Muscle of leg (tissue), 11 donors: Measurements from ENCODE around the gene C11orf54. TPM values are rescaled to one million over a fixed set of nuclear protein-coding genes. Genes with fewer than 3 reads are reported as not detected.
A peak's percentile ranks its signal among the peaks of the same experiment; 100 is the strongest.

ENCODE experiments used
- DNase-seq: peaks from one replicate; pipeline ENCODE4 v3.0.0; 2013
- H3K27ac ChIP-seq: one replicate; pipeline ENCODE4 v1.5.1; 2013; ENCODE audit warnings: mild to moderate bottlenecking, low read length, control low read depth
- H3K27me3 ChIP-seq: one replicate; pipeline ENCODE4 v1.6.1; 2013; ENCODE audit warnings: low read length; ENCODE audit not compliant: control insufficient read depth, insufficient read depth
- H3K36me3 ChIP-seq: one replicate; pipeline ENCODE4 v1.6.1; 2013; ENCODE audit warnings: low read length; ENCODE audit not compliant: control insufficient read depth, insufficient read depth
- H3K4me1 ChIP-seq: one replicate; pipeline ENCODE4 v1.6.1; 2013; ENCODE audit warnings: low read length; ENCODE audit not compliant: control insufficient read depth, insufficient read depth
- H3K4me3 ChIP-seq: one replicate; pipeline ENCODE4 v1.5.1; 2013; ENCODE audit warnings: low read length, control low read depth
- H3K9me3 ChIP-seq: replicated peaks from 2 replicates; pipeline ENCODE4 v1.6.1; 2013; ENCODE audit warnings: low read depth, low read length; ENCODE audit not compliant: control insufficient read depth
- WGBS: methylation state at CpG from one replicate; pipeline ENCODE4 v1.1.5; 2013; ENCODE audit warnings: missing lambda C conversion rate; ENCODE audit not compliant: insufficient coverage; 5-methylcytosine and 5-hydroxymethylcytosine counted together
- polyA plus RNA-seq, 8 donors: library from polyadenylated mRNA; unstranded; fragments of 120-200 nt; gene quantifications; one replicate each; pipeline versions ENCODE4 v1.2.1 to v1.2.3, GENCODE V29; 2013; ENCODE audit warnings: inconsistent platforms in 1 of 8, low replicate concordance in 1 of 8; ENCODE audit not compliant: insufficient read length in 8 of 8, insufficient read depth in 1 of 8
- total RNA-seq: library from RNA; stranded (reverse); fragments of 120-200 nt; gene quantifications from one replicate; pipeline ENCODE4 v1.2.4, GENCODE V29; 2013

The C11orf54 gene
- total and polyA plus RNA-seq, 9 donors: 27.6 to 41.1 (median 35.0) TPM

DNA sequence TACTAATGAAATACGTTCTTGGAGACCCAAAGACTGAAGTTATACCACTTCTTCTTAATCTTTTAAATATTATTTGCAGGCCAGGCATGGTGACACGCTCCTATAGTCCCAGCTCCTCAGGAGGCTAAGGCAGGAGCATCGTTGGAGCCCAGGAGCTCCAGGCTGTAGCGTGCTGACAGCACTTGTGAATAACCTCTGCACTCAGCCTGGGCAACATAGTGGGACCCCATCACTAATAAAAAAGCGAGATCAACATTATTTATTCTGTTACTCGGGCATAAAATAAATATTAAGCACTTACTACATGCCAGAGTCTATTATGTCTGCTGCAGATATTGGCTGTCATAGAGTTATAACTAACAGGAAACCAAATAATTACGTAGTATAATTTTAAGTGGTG, 41.9 kb downstream of the C11orf54 start:
- WGBS: 67% methylated on average over 2 of the region's 7 CpGs
- peaks cover 7% of the 10 kb centered on the region for H3K4me1 ChIP-seq
- peak overlapping the region; percentile 99 for H3K27ac ChIP-seq

DNA sequence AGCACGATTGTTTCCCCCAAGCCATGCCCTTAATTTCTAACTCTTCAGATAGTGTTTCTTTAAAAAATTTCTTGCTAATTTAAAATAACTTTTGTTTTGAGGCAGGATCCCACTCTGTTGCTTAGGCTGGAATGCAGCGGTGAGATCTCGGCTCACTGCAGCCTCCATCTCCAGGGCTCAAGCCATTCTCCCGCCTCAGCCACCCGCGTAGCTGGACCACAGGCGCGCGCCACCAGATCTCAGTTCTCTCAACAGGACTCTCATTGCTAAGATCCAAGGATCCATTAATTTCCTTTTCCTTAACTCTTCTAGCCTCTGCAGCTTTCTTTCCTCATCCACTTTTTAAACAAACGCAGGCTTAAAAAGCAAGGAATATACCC, 42.3 kb downstream of the C11orf54 start:
- no peaks in the 10 kb centered on the region for H3K9me3 ChIP-seq
- H3K36me3 ChIP-seq: peaks cover 8% of the 10 kb centered on the region
- no peaks in the 10 kb centered on the region for H3K27me3 ChIP-seq
- peak overlapping the region; percentile 99 for H3K27ac ChIP-seq
- H3K4me1 ChIP-seq: peaks cover 7% of the 10 kb centered on the region
- WGBS: 0% methylated on average over 6 of the region's 10 CpGs
- DNase-seq: no peak
- peak overlapping the region; percentile 99 for H3K4me3 ChIP-seq

More for the DNA sequence above, 41.9 kb downstream of the C11orf54 start:
- H3K27me3 ChIP-seq: no peaks in the 10 kb centered on the region
- DNase-seq: no peak
- no peaks in the 10 kb centered on the region for H3K9me3 ChIP-seq
- H3K36me3 ChIP-seq: peaks cover 6% of the 10 kb centered on the region
- H3K4me3 ChIP-seq: peak overlapping the region; percentile 99

DNA sequence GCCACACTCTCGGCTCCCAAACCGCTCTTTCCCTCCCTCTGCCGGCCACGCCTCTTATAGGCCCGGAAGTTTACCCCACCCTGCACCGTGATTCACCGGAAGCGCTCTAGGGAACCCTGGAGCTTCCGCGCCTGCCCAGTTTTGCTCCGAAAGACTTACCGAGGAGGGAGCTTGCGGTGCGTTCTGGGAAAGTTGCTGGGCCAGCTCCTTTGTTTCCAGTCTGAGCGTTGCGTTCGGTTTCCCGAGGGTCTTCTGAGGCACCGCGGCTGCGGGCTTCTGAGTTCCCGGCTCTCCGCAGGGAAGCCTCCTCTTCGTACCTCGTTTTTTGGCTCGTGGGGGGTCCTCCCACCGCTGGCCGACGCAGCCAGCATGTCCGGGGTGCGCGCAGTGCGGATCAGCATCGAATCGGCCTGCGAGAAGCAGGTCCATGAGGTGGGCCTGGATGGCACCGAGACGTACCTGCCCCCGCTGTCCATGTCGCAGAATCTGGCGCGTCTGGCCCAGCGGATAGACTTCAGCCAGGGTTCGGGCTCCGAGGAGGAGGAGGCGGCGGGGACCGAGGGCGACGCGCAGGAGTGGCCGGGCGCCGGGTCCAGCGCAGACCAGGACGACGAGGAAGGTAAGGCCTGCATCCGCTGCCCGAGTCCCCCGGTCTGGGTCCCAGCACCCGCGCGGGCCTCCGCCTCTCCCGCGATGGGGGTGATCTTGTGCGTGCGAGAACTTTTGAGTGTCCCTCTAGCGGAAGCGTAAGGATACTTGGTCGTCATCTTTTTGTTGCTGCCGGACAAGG, 42.9 kb downstream of the C11orf54 start, which contains the start of gene MED17:
TSS of gene MED17 (plus strand) at position 138 of the 790 bp plus-strand sequence. CDS start at position 370, 232 bp downstream.
- peaks cover 7% of the 10 kb centered on the region for H3K4me1 ChIP-seq
- H3K27me3 ChIP-seq: no peaks in the 10 kb centered on the region
- H3K36me3 ChIP-seq: peaks cover 8% of the 10 kb centered on the region
- peak within 1 kb of the TSS; percentile 99 for H3K27ac ChIP-seq
- H3K9me3 ChIP-seq: no peaks in the 10 kb centered on the region
- WGBS: under 1% methylated on average over 70 of the region's 72 CpGs
- peak within 1 kb of the TSS; percentile 99 for H3K4me3 ChIP-seq
- peak; percentile 98 for DNase-seq

DNA sequence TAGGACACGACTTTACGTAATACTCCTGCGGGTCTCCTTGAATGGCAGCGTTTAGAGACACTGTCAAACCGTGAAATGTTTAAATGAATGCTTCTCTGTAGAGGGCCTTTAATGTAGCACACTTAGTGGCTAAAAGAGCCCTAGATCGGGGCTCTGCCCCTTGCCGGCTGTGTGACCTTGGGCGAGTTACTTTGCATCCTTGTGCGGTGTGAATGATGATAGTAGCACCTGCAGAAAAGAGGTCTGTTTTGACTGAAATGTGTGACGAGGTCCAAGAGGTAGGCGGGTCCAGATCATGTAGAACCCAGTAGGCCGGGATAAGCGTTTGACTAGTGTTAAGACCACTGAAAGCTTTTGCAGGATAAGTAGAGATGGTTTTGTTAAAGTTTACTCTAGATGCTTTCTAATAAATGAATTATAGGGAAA, 43.5 kb downstream of the C11orf54 start:
- peak overlapping the region; percentile 99 for H3K27ac ChIP-seq
- WGBS: 2% methylated on average over 10 of the region's 13 CpGs

DNA sequence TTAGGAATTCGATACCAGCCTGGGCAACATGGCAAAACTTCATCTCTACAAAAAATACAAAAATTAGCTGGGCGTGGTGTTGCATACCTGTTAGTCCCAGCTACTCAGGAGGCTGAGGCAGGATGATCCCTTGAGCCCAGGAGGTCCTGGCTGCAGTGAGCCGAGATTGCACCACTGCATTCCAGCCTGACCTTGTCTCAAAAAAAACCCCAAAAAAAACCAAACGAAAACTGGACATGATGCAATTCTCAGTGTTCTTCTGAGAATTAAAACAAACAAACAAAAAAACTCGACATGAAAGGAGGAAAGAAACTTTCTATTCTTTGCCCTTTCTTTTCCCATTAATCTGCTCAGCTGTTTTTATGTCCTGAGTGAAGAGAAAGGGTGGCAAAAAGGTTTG, 50.0 kb downstream of the C11orf54 start:
- no peaks in the 10 kb centered on the region for H3K4me1 ChIP-seq
- peaks cover 63% of the 10 kb centered on the region for H3K36me3 ChIP-seq
- H3K27ac ChIP-seq: no peak overlapping the region
- H3K27me3 ChIP-seq: no peaks in the 10 kb centered on the region
- no peak overlapping the region for H3K4me3 ChIP-seq
- no peak for DNase-seq
- no peaks in the 10 kb centered on the region for H3K9me3 ChIP-seq
- 71% methylated on average over 1 of the region's 5 CpGs for WGBS

More for the DNA sequence above, 43.5 kb downstream of the C11orf54 start:
- Histone ChIP-seq H3K27me3 (no peaks in the 10 kb centered on the region), H3K4me1 (peaks cover 7% of the 10 kb centered on the region), H3K9me3 (no peaks in the 10 kb centered on the region), H3K36me3 (peaks cover 13% of the 10 kb centered on the region), H3K4me3 (peak overlapping the region; percentile 99)
- no peak for DNase-seq

DNA sequence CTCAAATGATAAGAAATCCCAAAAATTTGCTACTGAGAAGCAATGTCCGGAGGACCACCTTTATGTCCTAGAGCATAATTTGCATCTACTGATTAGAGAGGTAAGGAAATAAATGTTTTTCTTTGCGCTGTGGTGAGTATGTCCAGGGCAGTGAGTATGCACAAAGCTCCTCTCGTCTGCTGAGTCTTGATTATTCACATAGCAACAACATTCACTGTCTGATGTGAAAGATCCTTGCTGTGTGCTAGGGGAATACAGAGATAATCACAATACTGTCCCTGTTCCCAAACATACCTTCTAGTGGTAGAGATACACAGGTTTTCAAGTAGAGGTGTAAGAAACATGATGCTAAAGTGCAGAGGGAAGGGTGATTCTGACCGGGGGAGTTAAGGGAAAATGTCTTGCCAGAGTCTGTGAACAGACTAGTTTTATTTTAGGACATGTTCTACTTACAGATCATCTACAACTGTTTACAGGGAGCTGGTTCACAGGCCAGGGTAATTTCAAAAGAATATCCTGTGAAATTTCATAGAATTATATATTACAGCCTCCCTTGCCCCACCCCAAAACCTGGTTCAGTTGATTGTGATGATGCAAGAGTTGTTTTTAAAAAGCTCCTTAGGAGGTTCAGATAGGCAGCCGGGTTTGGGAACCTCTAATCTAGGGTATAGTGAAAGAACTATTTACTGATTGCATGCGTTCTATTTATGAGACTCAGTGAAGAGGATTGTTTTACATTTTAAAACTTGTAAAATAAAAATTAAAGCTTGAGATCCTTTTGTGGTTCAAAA, 55.2 kb downstream of the C11orf54 start:
- H3K27me3 ChIP-seq: no peaks in the 10 kb centered on the region
- 80% methylated on average over 1 of the region's 6 CpGs for WGBS
- no peak for DNase-seq
- H3K4me3 ChIP-seq: no peak overlapping the region
- no peaks in the 10 kb centered on the region for H3K4me1 ChIP-seq
- H3K36me3 ChIP-seq: peaks cover 52% of the 10 kb centered on the region
- H3K27ac ChIP-seq: no peak overlapping the region
- H3K9me3 ChIP-seq: no peaks in the 10 kb centered on the region

DNA sequence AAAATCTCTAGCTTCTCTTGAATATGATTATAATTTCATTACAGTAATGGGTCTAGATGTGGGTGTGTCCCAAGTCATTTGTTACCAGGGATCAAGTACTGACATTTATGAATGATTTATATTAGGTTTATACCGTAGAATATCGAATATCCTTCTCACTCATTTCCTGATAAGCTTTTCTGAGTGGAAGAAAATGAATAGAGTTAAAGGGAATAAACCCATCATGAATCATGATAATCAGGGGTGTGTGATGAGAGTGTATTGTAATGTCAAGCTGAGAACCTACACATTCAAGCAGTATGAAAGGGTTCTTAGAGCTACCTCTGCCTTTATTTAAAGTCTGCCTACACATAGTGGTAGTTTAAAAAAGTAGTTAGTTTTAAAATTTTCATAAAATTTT, 59.9 kb downstream of the C11orf54 start:
- H3K4me1 ChIP-seq: no peaks in the 10 kb centered on the region
- H3K4me3 ChIP-seq: no peak overlapping the region
- no peaks in the 10 kb centered on the region for H3K27me3 ChIP-seq
- no peak for DNase-seq
- no peak overlapping the region for H3K27ac ChIP-seq
- H3K36me3 ChIP-seq: peaks cover 37% of the 10 kb centered on the region
- WGBS: no CpG with 5 or more reads among the region's 2 CpGs
- H3K9me3 ChIP-seq: no peaks in the 10 kb centered on the region

DNA sequence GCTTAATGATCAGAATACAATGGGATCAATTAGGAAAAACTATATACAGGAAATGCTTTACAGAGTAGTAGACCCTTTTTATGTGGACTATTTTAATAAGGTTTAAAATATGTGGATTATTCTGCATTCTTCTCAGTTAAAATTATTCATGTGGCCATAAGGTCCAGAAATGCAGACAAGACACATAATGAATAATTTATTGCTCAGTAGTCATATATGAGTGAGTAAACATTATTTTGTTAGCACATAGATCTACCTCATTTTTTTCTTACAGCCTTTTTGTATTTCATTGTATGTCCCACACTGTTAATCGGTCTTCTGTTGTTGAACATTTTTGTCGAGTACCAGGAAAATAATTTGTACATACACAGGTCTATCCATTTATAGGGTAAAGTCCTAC, 63.4 kb downstream of the C11orf54 start:
- Histone ChIP-seq H3K4me1 (no peaks in the 10 kb centered on the region), H3K36me3 (peaks cover 42% of the 10 kb centered on the region), H3K27ac (no peak overlapping the region), H3K27me3 (no peaks in the 10 kb centered on the region), H3K4me3 (no peak overlapping the region), H3K9me3 (no peaks in the 10 kb centered on the region)
- WGBS: no CpG with 5 or more reads among the region's 2 CpGs
- DNase-seq: no peak

DNA sequence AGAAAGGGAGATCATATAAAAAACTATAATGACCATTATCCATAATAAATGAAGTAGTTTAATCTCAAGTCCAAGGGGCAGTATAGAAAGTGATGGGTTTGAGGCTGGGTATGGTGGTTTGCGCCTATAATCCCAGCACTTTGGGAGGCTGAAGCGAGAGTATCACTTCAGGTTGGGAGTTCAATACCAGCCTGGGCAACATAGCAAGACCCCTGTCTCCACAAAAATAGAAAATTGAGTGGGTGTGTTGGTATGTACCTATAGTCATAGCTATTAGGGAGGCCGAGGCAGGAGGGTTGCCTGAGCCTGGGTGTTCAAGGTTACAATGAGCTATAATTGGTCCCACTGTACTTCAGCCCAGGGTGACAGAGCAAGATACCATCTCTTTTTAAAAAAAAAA, 66.5 kb downstream of the C11orf54 start:
- H3K9me3 ChIP-seq: no peaks in the 10 kb centered on the region
- no peak overlapping the region for H3K27ac ChIP-seq
- 100% methylated on average over 1 of the region's 3 CpGs for WGBS
- no peaks in the 10 kb centered on the region for H3K27me3 ChIP-seq
- peaks cover 50% of the 10 kb centered on the region for H3K36me3 ChIP-seq
- H3K4me3 ChIP-seq: no peak overlapping the region
- no peaks in the 10 kb centered on the region for H3K4me1 ChIP-seq
- no peak for DNase-seq

DNA sequence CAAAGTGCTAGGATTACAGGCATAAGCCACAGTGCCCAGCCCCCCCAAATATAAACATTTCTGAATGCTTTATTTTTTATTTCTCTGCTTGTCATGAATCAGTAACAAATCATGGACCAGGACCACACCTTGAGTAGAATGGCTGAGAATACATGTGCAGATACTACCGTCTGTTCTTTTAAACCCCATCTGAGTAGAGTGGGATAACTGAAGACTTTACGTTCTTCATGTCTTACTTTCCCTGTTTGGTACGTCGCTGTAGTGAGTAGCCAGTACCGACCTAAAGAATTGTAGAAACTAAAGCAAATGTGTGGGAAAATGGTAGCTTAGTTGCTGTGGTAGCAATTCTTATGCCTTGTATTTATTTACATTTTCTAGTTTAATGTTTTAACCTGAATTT, 72.5 kb downstream of the C11orf54 start:
- whole genome bisulfite sequencing: no CpG with 5 or more reads among the region's 5 CpGs
- Histone ChIP-seq H3K4me1 (no peaks in the 10 kb centered on the region), H3K27ac (no peak overlapping the region), H3K4me3 (no peak overlapping the region), H3K27me3 (no peaks in the 10 kb centered on the region), H3K9me3 (no peaks in the 10 kb centered on the region), H3K36me3 (peaks cover 40% of the 10 kb centered on the region)
- DNase-seq: no peak
